Neural crest cell (in vitro differentiated cells): ENCODE results near the gene BCO2. TPM values are rescaled to one million over a fixed set of nuclear protein-coding genes. Genes with fewer than 3 reads are reported as not detected.

Experiments used
- DNase-seq: peaks from one replicate; pipeline ENCODE4 v3.0.0; 2021; ENCODE audit warnings: low read depth, mixed read lengths, low spot score
- H3K27ac Mint-ChIP-seq: one replicate; pipeline ENCODE4 v1.8.0; 2021; ENCODE audit warnings: mild to moderate bottlenecking, mixed read lengths; ENCODE audit not compliant: unreplicated experiment
- H3K27me3 Mint-ChIP-seq: 2 replicates; pipeline ENCODE4 v1.8.0; 2021; ENCODE audit warnings: low read depth, mild to moderate bottlenecking, mixed read lengths
- H3K36me3 Mint-ChIP-seq: 2 replicates; pipeline ENCODE4 v1.8.0; 2021; ENCODE audit warnings: low read depth, mild to moderate bottlenecking, mixed read lengths
- H3K4me1 Mint-ChIP-seq: 2 replicates; pipeline ENCODE4 v1.8.0; 2021; ENCODE audit warnings: mixed read lengths
- H3K4me3 Mint-ChIP-seq: one replicate; pipeline ENCODE4 v1.8.0; 2021; ENCODE audit warnings: mild to moderate bottlenecking, mixed read lengths
- H3K9me3 Mint-ChIP-seq: 2 replicates; pipeline ENCODE4 v1.8.0; 2021; ENCODE audit warnings: mixed read lengths
- total RNA-seq: library from RNA; stranded (reverse); gene quantifications from 2 replicates; pipeline ENCODE4 v1.2.1, GENCODE V29; 2021
- TF ChIP-seq, protein P1 (sequence below): fragments of 200-600 bp; sonication (generic); conservative IDR thresholded peaks from 2 replicates; pipeline ENCODE4 v1.5.0; 2021; ENCODE audit warnings: antibody characterized with exemption, mild to moderate bottlenecking

Gene BCO2
- total RNA-seq, 1 donor from 2014 or later, result 1.0 TPM

GRCh38 chr11:112163875-112164685, 11.2 kb upstream of the BCO2 start, which contains the start of gene IL18:
Gene IL18 (minus strand): TSS chr11:112164094. CDS start chr11:112155053, 9,041 bp downstream.
- DNase-seq, result no peak
- Mint-ChIP-seq H3K9me3 (no peaks in the 10 kb centered on the region), H3K4me3 (no peak within 1 kb of the TSS), H3K27ac (no peak within 1 kb of the TSS), H3K36me3 (no peaks in the 10 kb centered on the region), H3K27me3 (peaks cover 4% of the 10 kb centered on the region), H3K4me1 (no peaks in the 10 kb centered on the region)
- TF ChIP-seq, protein P1, sequence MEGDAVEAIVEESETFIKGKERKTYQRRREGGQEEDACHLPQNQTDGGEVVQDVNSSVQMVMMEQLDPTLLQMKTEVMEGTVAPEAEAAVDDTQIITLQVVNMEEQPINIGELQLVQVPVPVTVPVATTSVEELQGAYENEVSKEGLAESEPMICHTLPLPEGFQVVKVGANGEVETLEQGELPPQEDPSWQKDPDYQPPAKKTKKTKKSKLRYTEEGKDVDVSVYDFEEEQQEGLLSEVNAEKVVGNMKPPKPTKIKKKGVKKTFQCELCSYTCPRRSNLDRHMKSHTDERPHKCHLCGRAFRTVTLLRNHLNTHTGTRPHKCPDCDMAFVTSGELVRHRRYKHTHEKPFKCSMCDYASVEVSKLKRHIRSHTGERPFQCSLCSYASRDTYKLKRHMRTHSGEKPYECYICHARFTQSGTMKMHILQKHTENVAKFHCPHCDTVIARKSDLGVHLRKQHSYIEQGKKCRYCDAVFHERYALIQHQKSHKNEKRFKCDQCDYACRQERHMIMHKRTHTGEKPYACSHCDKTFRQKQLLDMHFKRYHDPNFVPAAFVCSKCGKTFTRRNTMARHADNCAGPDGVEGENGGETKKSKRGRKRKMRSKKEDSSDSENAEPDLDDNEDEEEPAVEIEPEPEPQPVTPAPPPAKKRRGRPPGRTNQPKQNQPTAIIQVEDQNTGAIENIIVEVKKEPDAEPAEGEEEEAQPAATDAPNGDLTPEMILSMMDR, result no peak

DNA sequence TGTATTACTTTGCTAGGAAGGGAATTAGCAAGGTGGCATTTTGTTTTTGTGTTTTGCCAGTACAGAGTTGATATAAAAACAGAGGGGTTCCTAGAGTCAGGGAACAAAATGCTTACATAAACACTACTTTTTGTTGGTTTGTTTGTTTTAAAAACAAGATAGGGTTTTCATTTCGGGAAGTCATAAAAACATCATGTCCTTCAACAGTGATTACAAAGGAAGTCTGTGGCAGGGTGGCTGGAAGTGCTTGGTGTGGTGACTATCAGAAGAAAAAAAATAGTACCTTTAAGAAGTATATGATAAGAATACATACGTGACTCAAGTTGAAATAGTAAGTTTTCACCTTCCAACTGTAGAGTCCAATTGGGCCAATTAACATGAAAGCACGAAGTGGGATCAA, 10.3 kb upstream of the BCO2 start:
- no peaks in the 10 kb centered on the region for H3K4me1 Mint-ChIP-seq
- no peaks in the 10 kb centered on the region for H3K36me3 Mint-ChIP-seq
- no peak overlapping the region for H3K27ac Mint-ChIP-seq
- H3K4me3 Mint-ChIP-seq, result no peak overlapping the region
- H3K27me3 Mint-ChIP-seq, result peaks cover 4% of the 10 kb centered on the region
- DNase-seq, result no peak
- TF ChIP-seq, protein P1, result no peak
- H3K9me3 Mint-ChIP-seq, result no peaks in the 10 kb centered on the region

- TF ChIP-seq, protein P1, result no peak
- no peaks in the 10 kb centered on the region for H3K36me3 Mint-ChIP-seq
- no peaks in the 10 kb centered on the region for H3K9me3 Mint-ChIP-seq
- no peak overlapping the region for H3K27ac Mint-ChIP-seq
- no peak for DNase-seq
- H3K4me3 Mint-ChIP-seq, result no peak overlapping the region
- H3K4me1 Mint-ChIP-seq, result no peaks in the 10 kb centered on the region
- peaks cover 4% of the 10 kb centered on the region for H3K27me3 Mint-ChIP-seq
These were observed 8.8 kb upstream of the BCO2 start for GRCh38 chr11:112166562-112166961.

GRCh38 chr11:112167145-112167544, 8.2 kb upstream of the BCO2 start, which contains the start of gene TEX12:
Gene TEX12 (plus strand): TSS chr11:112167372. CDS start chr11:112169269, 1,897 bp downstream.
- no peak for DNase-seq
- Mint-ChIP-seq H3K4me3 (no peak within 1 kb of the TSS), H3K9me3 (no peaks in the 10 kb centered on the region), H3K4me1 (no peaks in the 10 kb centered on the region), H3K27me3 (peaks cover 4% of the 10 kb centered on the region), H3K36me3 (no peaks in the 10 kb centered on the region), H3K27ac (no peak within 1 kb of the TSS)
- TF ChIP-seq, protein P1, result no peak

- Mint-ChIP-seq H3K4me3 (no peak overlapping the region), H3K4me1 (peaks cover 13% of the 10 kb centered on the region)
These were observed 2.8 kb upstream of the BCO2 start for GRCh38 chr11:112172362-112172994.

More at GRCh38 chr11:112172362-112172994, 2.8 kb upstream of the BCO2 start:
- H3K9me3 Mint-ChIP-seq, result no peaks in the 10 kb centered on the region
- peaks cover 23% of the 10 kb centered on the region for H3K27me3 Mint-ChIP-seq
- TF ChIP-seq, protein P1, result no peak
- DNase-seq, result no peak
- no peaks in the 10 kb centered on the region for H3K36me3 Mint-ChIP-seq
- H3K27ac Mint-ChIP-seq, result no peak overlapping the region
